HG03064 (cell line): Measurements from ENCODE around the gene MOB3B.

Source experiments
- ATAC-seq: cut with Tn5 transposase; IDR thresholded peaks from one replicate; pipeline ENCODE4 v1.9.1; 2021; ENCODE audit warnings: low read depth; ENCODE audit not compliant: unreplicated experiment

The MOB3B gene

DNA sequence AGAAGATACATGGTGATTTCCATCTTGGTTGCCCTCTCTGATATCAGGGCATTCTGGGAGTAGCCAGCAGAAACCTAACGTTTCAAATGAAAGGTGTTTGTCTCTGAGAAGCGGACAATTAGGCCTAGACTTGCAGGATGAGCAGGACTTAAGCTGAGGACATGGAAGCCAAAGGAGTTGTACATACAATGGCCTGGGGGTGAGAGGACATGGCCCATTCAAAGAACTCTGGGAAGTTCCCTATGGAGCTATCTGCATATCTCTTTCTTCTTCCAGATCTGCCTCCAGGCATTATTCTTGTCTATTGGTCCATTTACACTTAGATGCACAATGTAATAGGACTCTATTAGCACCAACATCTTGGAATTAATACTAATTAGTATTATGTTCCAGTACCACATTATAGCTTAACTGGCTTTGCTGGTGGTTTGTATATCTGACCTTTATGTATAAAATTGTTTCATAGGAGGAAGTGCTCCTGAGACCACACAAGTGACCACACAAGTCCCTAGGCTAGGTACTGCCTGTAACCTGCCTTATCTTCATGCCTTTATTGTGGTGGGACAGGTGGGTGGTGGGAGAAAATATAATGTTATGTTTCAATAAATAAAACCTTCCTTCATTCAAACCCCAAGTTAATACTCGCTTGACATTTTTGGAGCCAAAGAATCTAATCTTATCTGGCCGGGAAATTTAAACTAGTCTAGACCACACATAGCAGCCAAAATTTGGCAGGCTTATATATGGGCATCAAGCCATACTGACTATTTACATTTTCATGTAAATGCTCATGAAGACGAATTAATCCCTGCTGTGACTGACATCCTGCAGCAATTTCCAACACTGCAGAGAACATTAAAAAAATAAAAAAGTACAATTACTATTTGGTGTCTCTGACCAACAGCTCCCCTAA lies 180.6 kb downstream of the MOB3B start:
- ATAC-seq = no peak

DNA sequence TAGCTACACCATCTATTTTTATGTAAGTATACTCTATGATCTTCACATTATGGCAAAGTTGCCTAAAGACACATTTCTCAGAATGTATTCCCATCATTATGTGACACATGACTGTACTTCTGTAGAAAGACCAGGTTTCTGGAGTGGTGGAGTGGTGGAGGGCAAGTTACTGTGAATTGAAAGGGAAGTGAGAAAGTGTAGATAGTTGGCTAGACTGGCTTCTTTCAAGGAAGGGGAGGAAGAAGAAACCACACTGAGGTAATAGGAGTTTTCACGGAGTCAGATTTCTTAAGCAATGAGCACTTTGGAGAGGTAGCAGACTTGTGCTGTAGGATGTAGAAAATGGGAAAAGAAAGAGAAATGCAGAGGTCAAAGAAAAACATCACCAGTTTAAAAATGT lies 181.7 kb downstream of the MOB3B start:
- ATAC-seq = no peak

DNA sequence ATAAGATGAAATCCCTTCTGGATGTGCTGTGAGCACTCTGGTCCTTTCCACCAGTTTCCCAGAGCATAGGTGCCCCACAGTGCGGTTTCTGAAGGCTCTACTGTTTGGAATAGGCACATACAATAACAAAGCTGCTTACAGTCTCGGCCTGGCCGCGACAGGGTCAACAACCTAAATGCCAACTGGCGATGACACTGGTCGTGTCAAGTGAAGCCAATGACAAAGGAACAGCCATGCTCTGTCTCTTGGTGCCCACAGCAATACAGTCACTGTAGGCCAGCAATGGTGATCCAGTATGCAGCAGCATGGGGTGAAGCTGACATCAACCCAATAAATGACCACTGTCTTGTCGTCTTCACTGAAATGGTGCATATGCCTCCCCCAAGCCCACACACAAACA lies 184.8 kb downstream of the MOB3B start:
- no peak for ATAC-seq

DNA sequence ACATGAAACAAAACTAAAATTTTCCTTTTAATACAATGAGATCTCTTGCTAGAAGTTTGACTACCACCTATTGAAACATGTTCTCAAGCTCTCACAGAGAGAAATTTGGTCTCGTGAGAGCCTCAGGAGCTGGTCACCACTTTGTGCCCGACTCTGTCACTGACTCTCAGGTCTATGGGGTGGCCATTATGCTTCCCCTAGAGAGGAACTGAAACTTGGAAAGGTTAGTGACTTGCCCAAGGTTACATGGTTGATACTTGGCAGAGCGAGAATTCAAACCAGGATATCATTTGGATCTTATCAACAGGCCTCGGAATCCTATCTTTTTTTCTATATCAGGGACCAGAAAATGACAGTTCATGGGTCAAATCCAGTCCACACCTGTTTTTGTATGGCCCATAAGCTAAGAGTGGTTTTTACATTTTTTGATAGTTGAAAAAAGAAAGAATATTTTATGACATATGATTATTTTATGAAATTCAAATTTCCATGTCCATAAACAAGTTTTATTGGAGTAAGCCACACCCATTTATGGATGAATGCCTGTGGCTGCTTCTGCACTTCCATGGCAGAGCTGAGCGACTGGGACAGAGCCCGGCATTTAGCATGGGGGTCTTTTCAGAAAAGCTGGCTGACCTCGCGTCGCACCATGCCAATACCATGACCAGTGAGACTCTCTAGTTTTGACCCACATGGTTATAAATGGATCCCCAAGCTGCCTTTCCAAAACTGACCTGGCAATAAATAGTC lies 187.9 kb downstream of the MOB3B start:
- no peak for ATAC-seq

DNA sequence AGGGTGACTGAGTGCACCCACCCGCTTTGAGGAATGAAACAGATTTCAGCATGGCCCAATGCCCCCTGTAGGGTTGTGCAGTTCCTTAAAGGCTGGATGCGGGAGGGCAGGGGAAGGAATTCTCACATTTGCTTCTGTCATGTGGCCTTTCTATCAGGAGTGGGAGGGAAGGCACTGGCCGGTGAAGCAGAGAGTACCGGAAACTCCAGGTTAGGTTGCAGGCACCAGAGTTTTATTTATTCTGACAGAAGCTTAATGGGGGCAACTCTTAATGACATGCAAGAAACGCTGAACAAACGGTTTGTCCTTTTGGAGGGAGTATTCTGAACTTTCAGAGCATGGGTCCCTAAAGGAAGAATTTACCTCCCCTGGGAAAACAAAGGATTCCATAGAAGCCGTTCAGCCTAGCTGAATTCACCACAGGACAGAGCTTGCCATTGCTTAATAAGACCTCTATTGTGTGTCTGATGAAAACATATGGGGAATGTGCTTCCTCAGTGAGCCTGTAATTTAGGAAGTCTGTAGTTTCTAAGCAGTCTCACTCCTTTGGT lies 188.6 kb downstream of the MOB3B start:
- no peak for ATAC-seq

DNA sequence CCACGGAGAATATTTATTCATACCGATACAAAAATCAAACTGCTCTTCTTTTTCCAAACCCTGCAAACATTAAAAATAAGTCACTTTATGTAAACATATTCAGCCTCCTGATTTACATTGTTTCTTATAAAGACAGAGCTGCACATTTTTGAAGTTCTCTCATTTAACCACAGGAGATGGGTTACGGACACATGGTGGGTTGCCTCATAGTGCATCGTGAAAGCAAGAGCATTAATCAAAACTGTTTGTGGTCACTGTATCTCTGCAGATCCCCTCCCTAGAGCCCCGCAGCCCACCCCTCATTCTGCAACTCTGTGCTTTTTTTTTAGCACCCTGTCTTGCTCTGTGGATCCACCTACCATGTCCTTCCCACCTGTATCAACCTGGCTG lies 189.3 kb downstream of the MOB3B start:
- no peak for ATAC-seq

DNA sequence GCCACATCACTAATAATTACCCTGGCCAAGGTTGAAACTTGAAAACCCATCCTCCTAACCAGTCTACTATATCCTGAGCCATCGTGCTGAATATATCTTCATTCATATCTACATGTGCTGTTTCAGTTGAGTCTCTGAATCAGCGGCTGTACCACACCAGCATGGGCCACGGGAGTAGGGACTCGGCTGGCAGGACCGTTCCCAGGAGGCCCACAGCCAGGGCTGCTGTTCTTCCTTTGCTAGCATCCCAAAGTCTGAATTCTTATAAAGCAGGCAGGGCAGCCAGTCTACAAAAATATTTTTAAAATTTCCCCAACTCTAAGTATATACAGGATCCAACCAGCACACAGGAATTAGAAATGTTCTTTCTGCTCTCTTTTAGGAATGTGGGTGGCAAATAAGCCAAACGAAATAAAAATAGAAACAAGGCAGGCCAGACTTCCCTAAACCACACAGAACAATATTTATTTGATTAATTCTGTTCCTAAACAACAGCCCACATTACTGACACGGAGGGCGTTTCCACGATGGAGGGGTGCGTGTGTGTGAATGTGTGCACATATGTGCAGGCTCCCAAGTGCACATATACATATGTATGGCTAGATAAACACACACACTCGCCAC lies 189.8 kb downstream of the MOB3B start:
- no peak for ATAC-seq

DNA sequence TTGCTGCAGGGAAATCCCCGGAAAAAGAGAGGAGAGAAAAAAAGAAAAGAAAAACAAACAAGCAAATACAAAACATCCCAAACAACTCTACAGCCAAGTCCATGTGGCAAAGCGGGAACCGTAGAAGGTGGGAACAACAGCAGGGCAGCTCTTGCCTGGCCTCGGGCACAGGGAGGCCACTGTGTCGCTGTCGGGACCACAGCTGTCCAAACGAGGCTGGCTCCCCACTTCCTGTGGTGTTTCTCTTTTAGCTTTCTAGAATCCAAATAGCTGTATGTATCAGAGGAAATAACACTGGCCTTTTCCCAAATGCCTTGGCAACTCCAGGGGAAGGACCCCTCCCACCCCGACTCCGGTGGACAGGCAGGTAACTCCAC lies 191.1 kb downstream of the MOB3B start:
- ATAC-seq = no peak

DNA sequence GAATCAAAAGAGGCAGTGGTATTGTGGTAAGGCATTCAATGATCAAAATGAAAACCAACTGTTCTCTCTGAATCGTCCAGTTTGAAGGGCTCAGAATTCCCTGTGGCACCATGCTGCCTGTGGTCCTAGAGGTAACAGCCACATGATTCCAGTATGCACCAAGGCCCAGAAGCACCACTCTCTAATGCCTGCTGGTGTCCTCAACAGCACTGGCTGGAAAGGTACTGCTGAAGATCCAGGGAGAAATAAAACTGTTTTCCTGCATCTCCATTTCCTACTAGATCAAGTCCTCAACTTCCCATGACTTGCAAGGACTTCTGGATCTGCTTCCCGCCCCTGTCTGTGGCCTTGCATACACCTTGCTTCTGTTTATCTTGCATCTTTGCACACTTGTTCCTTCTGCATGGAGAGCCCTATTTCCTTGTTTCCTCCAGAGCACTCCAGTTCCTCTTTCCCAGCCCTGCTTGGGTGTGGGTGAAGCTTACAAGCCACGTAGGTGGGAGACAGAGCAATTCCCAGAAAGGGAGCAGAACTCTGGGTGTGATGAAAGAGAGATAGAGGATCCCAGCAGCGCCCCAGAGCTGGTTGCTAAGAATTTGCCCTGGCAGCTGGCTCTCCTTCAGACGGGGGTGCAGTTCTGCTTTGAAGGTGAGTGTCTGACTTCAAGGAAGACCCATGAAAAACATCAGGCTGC lies 191.6 kb downstream of the MOB3B start:
- no peak for ATAC-seq

DNA sequence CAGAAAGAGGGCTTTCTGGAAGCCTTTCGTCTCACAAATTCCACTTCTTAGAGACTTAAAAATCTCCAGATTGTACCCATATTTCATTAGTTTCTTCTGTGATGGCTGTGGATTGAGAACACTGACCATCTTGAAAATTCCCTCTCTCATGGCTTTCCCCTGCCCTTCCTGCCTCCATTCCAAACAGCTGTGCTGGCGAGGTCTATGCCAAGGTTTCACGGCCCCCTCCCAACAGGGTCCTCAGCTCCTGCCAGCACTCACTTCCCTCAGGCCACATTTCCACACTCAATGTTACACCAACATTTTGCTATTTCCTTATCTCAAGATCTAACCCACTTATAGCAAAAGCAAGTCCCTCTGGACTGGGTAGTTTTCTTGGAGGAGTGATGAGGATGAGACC lies 192.4 kb downstream of the MOB3B start:
- ATAC-seq = no peak

DNA sequence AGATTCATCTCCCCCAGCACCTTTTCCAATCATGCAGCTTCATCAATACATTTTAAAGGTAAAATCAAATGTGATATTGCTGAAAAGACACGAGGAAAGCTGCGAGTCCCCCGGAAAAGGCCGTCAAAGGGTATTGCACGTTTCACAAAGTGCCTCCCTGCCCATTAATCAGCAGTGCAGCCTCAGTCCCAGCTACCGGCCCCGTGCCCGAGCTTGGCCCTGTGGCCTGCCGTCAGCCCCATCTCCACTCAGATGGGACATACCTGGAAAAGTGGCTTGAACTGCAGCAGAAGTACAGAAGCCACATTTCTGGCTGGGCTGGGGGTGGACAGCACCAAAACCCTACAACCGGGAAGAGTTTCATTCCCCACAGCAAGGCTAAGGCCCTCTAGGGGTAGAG lies 192.8 kb downstream of the MOB3B start:
- no peak for ATAC-seq

DNA sequence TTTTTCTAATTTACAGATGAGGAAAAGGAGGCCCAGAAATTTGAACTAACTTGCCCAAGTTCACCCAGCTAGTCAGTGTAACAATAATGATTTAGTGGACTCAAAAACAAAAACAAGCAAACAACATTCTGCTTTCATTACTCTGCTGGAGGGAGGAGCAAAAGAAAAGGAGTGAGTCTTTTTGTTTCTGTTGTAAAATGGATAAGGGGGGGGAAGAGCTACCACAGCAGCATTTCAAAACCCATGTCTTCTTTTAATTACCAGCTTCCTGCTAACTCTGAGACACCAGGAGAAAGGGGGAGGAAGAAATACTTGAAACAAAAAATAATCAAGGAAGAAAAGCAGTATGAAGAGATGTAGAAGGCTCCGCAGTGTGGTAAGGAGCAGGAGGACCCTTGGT lies 193.5 kb downstream of the MOB3B start:
- no peak for ATAC-seq

DNA sequence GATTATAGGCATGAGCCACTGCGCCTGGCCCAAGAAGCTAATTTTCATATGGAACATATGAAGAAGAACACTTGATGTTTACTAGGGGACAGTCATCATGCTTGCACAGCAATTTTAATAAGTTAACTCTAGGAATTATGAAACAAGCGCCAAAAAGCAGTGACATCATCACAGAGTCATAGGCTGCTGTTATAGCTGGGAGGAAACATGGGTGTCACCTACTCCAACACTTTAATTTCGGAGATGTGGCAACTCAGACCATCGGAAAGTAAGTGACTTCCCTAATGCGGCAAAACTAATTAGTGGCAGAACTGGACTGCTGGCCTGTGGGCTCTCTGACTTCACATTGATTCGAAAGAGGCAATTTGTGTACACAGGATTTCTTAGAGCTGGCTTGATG lies 194.5 kb downstream of the MOB3B start:
- ATAC-seq = no peak

DNA sequence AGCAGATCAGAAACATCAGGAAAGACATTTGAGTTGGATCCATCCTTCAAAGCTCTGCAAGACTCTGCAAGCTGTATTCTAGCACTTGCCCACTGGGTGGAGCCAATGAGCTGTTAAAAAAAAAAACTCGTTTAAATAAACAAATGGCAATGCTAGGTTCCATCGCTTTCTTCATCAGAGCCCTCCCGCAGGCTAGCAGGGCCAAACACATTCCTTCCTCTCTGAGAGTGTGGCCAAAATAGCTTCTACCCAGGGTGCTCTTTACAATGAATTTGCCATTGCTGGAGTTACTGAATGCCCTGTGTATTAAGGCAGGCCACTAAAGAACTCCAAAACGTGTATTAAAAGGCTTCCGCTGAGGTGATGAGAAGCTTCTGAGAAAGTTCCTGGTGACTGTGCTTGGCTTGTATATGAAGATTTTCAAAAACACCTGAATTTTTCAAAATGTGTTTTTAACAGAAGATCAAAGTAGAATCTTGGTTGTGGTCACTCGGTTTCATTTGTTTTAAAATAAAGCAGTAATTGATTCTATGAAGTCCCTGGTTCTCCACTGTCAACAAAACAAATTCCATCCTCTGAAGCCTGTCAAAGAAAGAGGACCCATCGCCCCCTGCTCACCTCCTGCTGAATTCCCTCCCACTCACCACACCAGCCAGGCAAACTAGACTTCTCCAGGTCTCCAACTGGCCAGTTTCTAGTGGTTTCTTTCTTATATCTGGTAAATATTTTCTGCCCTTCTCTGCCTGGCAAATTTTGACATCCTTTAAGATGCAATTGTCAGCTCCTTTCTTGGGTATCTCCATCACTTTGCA lies 196.2 kb downstream of the MOB3B start:
- peak; percentile 63 for ATAC-seq

DNA sequence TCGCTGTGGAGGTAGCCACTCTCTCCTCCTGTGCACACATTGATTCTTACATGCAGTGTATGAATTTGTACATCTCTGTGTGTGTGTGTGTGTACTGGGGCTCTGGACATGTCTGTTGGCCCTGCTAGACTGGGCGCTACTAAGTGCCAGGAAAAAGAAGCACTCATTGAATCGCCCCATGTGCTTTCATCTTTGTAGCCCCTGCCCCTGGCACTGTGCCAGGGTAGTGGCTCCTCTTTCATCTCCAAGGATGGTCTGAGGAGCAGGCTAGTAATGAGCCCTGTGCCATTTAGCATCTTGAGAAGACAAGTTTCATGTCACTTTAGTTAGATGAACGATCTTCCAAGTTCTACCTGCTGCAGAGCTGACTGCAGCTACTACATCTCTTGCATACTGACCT lies 198.2 kb downstream of the MOB3B start:
- ATAC-seq = no peak

DNA sequence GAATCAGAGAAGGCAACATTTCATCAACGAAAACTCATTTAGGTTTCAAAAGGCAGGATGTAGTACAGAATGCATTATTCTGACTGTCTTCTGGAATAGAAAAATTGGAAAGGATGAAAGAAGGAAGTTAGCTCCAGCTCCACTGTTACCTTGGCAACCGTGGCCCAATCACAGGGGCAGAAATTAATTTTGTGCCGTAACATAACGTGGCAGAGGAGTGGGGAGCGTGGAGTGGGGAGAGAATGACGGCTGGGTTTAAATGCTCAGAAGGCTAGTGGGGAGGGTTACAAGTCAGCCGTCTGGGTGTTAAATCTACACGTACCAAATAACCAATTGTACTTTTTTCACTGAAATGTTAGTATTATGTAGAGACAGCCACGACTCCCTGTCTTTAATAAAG lies 200.3 kb downstream of the MOB3B start:
- ATAC-seq = no peak

DNA sequence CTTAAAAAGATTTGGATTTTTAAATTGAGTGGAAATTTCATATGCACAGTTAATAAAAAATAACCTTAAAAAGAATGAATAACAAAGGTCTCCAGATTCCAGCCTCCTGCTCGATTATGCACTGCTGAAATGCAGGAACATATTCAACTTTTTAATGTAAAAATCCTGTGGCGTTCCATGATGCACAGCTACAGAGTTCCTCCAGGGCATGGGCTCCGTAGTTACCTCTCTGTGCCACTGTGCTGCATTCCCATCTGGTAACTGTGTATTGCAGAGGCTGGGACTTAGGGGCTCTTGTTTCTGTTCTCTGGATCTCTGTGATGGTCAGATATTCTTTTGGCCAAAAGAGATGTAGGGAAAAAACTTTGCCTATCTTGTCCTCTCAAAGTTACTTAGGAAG lies 201.1 kb downstream of the MOB3B start:
- ATAC-seq = no peak

DNA sequence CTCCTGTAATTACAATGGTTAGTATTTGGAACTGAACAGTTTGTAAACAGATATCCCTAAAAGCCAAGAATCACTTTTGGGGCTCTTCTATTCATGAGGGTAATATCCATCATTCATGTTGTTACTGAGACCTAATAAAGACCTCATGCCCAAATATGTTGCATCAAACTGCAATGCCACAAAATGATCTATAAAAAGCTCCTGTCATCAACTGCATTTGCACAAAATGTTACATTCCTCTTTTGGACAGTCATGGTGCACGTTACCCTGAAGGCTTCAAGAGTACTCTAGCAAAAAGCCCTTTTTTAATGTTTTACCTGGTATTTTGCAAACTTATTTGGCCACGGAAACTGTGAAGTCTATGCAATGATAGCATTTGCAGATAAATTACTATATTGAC lies 218.4 kb downstream of the MOB3B start:
- no peak for ATAC-seq

DNA sequence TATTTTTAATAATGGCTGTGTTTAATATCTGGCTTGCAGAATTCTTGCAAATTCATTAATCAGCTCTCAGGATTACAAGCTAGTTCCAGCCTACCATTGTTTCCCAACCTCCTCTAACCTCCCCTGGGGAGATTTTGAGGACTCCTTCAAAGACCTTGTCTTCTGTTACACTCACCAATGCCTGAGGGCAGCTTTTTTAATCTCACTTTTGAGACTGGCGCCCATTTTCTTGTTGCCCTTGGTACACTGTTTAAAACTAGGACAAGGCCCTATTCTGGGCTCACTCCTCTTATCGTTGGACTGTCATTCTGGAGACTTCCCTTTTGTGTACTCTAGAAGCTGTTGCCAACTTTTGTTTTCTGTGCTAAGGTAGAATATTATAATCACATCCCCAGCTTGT lies 219.0 kb downstream of the MOB3B start:
- ATAC-seq = no peak
